Osteoblast (primary cell): ENCODE data around the gene PRR15. TPM values are rescaled to one million over a fixed set of nuclear protein-coding genes. Genes with fewer than 3 reads are reported as not detected.

Source experiments
- DNase-seq: peaks from one replicate; pipeline ENCODE4 v3.0.0; 2011; ENCODE audit warnings: low spot score, mixed read lengths; ENCODE audit not compliant: insufficient read length; ENCODE audit errors: missing footprints
- H2AFZ ChIP-seq: 2 replicates; pipeline ENCODE4 v1.6.0; 2011; ENCODE audit warnings: mild to moderate bottlenecking, low read length
- H3K27ac ChIP-seq: 2 replicates; pipeline ENCODE4 v1.5.1; 2011; ENCODE audit warnings: mild to moderate bottlenecking, low read depth, low read length, moderate library complexity
- H3K27me3 ChIP-seq: 2 replicates; pipeline ENCODE4 v1.6.0; 2012; ENCODE audit warnings: mild to moderate bottlenecking, control low read depth, inconsistent platforms, low read length, moderate library complexity; ENCODE audit not compliant: insufficient read depth
- H3K36me3 ChIP-seq: 2 replicates; pipeline ENCODE4 v1.5.1; 2011; ENCODE audit warnings: mild to moderate bottlenecking, low read length, control low read depth, moderate library complexity; ENCODE audit not compliant: insufficient read depth
- H3K4me1 ChIP-seq: 2 replicates; pipeline ENCODE4 v1.5.1; 2011; ENCODE audit warnings: mild to moderate bottlenecking, low read length, control low read depth, moderate library complexity; ENCODE audit not compliant: insufficient read depth
- H3K4me2 ChIP-seq: 2 replicates; pipeline ENCODE4 v1.6.0; 2011; ENCODE audit warnings: mild to moderate bottlenecking, low read length; ENCODE audit not compliant: insufficient read depth
- H3K4me3 ChIP-seq: fragments of 200-600 bp; sonication (generic); 3 replicates; pipeline ENCODE4 v1.5.1; 2012; ENCODE audit warnings: mild to moderate bottlenecking, low read length, inconsistent platforms; ENCODE audit not compliant: insufficient read depth
- H3K79me2 ChIP-seq: 2 replicates; pipeline ENCODE4 v1.6.0; 2012; ENCODE audit warnings: mild to moderate bottlenecking, low read length, control low read depth, inconsistent platforms; ENCODE audit not compliant: insufficient read depth
- H3K9me3 ChIP-seq: 2 replicates; pipeline ENCODE4 v1.5.1; 2011; ENCODE audit warnings: low read depth, low read length, control low read depth
- H4K20me1 ChIP-seq: 2 replicates; pipeline ENCODE4 v1.6.0; 2012; ENCODE audit warnings: mild to moderate bottlenecking, low read length, control low read depth; ENCODE audit not compliant: insufficient read depth
- CTCF ChIP-seq: IDR thresholded peaks from 2 replicates; pipeline ENCODE4 v1.5.1; 2011; ENCODE audit warnings: mild to moderate bottlenecking, low read depth, low read length, moderate library complexity; ENCODE audit errors: extremely low read depth
- total RNA-seq: library from RNA; depleted of rRNA; stranded (reverse); fragments of >200 nt; gene quantifications from 2 replicates; pipeline ENCODE4 v1.2.3, GENCODE V29; 2012

The PRR15 gene
- total RNA-seq, 1 donor = 1.1 TPM

- TF ChIP-seq CTCF = no peak
- DNase-seq = no peak
- Histone ChIP-seq H4K20me1 (no peaks in the 10 kb centered on the region), H3K9me3 (no peaks in the 10 kb centered on the region), H2AFZ (no peak overlapping the region), H3K27me3 (no peaks in the 10 kb centered on the region), H3K79me2 (no peaks in the 10 kb centered on the region), H3K36me3 (no peaks in the 10 kb centered on the region), H3K4me3 (no peak overlapping the region), H3K4me1 (peaks cover 20% of the 10 kb centered on the region), H3K27ac (no peak overlapping the region), H3K4me2 (no peak overlapping the region)
Measured at GRCh38 chr7:29604052-29604451, 40.4 kb downstream of the PRR15 start.

- no peaks in the 10 kb centered on the region for H3K79me2 ChIP-seq
- no peaks in the 10 kb centered on the region for H3K27me3 ChIP-seq
- no peak overlapping the region for H3K4me3 ChIP-seq
- H3K36me3 ChIP-seq = no peaks in the 10 kb centered on the region
- no peak for DNase-seq
- H3K27ac ChIP-seq = no peak overlapping the region
- no peaks in the 10 kb centered on the region for H3K9me3 ChIP-seq
- no peak overlapping the region for H2AFZ ChIP-seq
- no peak for TF ChIP-seq CTCF
- no peaks in the 10 kb centered on the region for H4K20me1 ChIP-seq
- H3K4me2 ChIP-seq = no peak overlapping the region
- H3K4me1 ChIP-seq = peaks cover 25% of the 10 kb centered on the region
Measured at GRCh38 chr7:29604702-29605101, 41.1 kb downstream of the PRR15 start.

- TF ChIP-seq CTCF = no peak
- H3K79me2 ChIP-seq = no peaks in the 10 kb centered on the region
- no peak overlapping the region for H3K4me2 ChIP-seq
- no peaks in the 10 kb centered on the region for H3K9me3 ChIP-seq
- no peak overlapping the region for H3K4me3 ChIP-seq
- H3K27ac ChIP-seq = no peak overlapping the region
- H3K27me3 ChIP-seq = no peaks in the 10 kb centered on the region
- no peaks in the 10 kb centered on the region for H3K36me3 ChIP-seq
- H2AFZ ChIP-seq = no peak overlapping the region
- H3K4me1 ChIP-seq = peaks cover 31% of the 10 kb centered on the region
- no peak for DNase-seq
- no peaks in the 10 kb centered on the region for H4K20me1 ChIP-seq
Measured at GRCh38 chr7:29605671-29606070, 42.0 kb downstream of the PRR15 start.

GRCh38 chr7:29606287-29606721 lies 42.7 kb downstream of the PRR15 start:
- no peak for DNase-seq
- Histone ChIP-seq H3K4me2 (peak overlapping the region; percentile 6), H3K4me3 (no peak overlapping the region)

More at GRCh38 chr7:29606287-29606721, 42.7 kb downstream of the PRR15 start:
- Histone ChIP-seq H2AFZ (no peak overlapping the region), H3K9me3 (no peaks in the 10 kb centered on the region), H3K36me3 (no peaks in the 10 kb centered on the region), H3K27ac (peak overlapping the region; percentile 24), H4K20me1 (no peaks in the 10 kb centered on the region), H3K27me3 (no peaks in the 10 kb centered on the region), H3K4me1 (peaks cover 31% of the 10 kb centered on the region), H3K79me2 (no peaks in the 10 kb centered on the region)
- TF ChIP-seq CTCF = no peak
